Esophagus muscularis mucosa (tissue), 4 donors: ENCODE data around the gene UCP3. TPM values are rescaled to one million over a fixed set of nuclear protein-coding genes. Genes with fewer than 3 reads are reported as not detected.

Experiments
- DNase-seq: peaks from one replicate; pipeline ENCODE4 v3.0.0-alpha.2; 2017; ENCODE audit errors: extremely low spot score
- H3K27ac ChIP-seq, 4 donors: fragments of 200-600 bp; sonication (generic); replicated peaks in 1 of 4; 1 replicate in 3 of 4; 2 replicates in 1 of 4; pipeline ENCODE4 v1.5.1; 2016 to 2019; ENCODE audit warnings: mild to moderate bottlenecking in 1 of 4
- H3K27me3 ChIP-seq, 4 donors: fragments of 200-600 bp; sonication (generic); one replicate each; pipeline versions ENCODE4 v1.5.1 to v1.6.0; 2016 to 2019
- H3K36me3 ChIP-seq, 4 donors: fragments of 200-600 bp; sonication (generic); one replicate each; pipeline ENCODE4 v1.5.1; 2016 to 2019
- H3K4me1 ChIP-seq, 4 donors: fragments of 200-600 bp; sonication (generic); one replicate each; pipeline ENCODE4 v1.5.1; 2016 to 2019
- H3K4me3 ChIP-seq, 4 donors: fragments of 200-600 bp; sonication (generic); 1 replicate in 2 of 4; 2 replicates in 2 of 4; pipeline ENCODE4 v1.5.1; 2016 to 2019; ENCODE audit warnings: mild to moderate bottlenecking in 4 of 4, moderate library complexity in 1 of 4
- H3K9me3 ChIP-seq, 4 donors: fragments of 200-600 bp; sonication (generic); 1 replicate in 3 of 4; 2 replicates in 1 of 4; pipeline ENCODE4 v1.5.1; 2016 to 2019
- EP300 ChIP-seq: sonication (generic); formaldehyde crosslinking; IDR thresholded peaks from one replicate; pipeline ENCODE4 v1.6.1; 2017; ENCODE audit warnings: antibody characterized with exemption
- POLR2A ChIP-seq: fragments of 450-650 bp; IDR thresholded peaks from one replicate; pipeline ENCODE4 v1.6.1; 2017; ENCODE audit warnings: antibody characterized with exemption, moderate library complexity, mild to moderate bottlenecking, low read depth
- POLR2AphosphoS5 ChIP-seq, 2 donors: sonication (generic); formaldehyde crosslinking; IDR thresholded peaks; one replicate each; pipeline ENCODE4 v1.6.1; 2017; ENCODE audit warnings: antibody characterized with exemption in 2 of 2
- WGBS: methylation state at CpG from one replicate; pipeline ENCODE4 v1.1.5; 2018; 5-methylcytosine and 5-hydroxymethylcytosine counted together
- intact Hi-C: fragments of 100-400 bp; cut with DNase I; formaldehyde crosslinking; loops from one replicate; pipeline ENCODE4 v1.15.1; 2023
- total RNA-seq, 4 donors: library from RNA; depleted of rRNA; stranded (reverse); fragments of >200 nt; gene quantifications; one replicate each; pipeline versions ENCODE4 v1.1.0 to v1.2.1, GENCODE V29; 2016
- TF ChIP-seq, protein P1 (sequence below), 3 experiments: fragments of 200-600 bp in 2 of 3; fragments of 450-650 bp in 1 of 3; sonication (generic) in 2 of 3; IDR thresholded peaks; one replicate each; pipeline ENCODE4 v1.5.1; 2017 to 2019; ENCODE audit warnings: antibody characterized with exemption in 3 of 3, mild to moderate bottlenecking in 2 of 3, moderate library complexity in 1 of 3

The UCP3 gene
- total RNA-seq, 4 donors from 2014 or later = 0.78 to 5.6 (median 1.3) TPM

DNA sequence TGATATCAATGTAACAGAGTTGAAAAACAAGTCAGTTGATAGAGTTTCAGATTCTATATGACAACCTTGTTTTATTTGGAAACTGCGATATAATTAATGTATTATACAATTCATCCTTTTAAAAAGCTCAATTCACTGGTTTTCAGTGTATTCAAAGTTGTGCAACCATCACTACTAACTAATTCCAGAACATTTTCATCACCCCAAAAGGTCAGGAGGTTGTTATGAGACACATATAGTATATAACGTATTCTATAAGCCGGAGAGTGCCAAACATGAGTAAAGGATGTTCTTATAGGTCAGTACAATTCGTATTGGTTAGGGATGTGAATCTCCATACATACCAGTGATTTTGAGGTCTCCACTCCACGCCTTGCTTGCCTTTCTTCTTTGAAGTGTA, 40.1 kb upstream of the UCP3 start:
- no peak overlapping the region for H3K27ac ChIP-seq
- TF ChIP-seq POLR2AphosphoS5 (IDR thresholded peaks at IDR 0.05) = no peak
- TF ChIP-seq, protein P1, sequence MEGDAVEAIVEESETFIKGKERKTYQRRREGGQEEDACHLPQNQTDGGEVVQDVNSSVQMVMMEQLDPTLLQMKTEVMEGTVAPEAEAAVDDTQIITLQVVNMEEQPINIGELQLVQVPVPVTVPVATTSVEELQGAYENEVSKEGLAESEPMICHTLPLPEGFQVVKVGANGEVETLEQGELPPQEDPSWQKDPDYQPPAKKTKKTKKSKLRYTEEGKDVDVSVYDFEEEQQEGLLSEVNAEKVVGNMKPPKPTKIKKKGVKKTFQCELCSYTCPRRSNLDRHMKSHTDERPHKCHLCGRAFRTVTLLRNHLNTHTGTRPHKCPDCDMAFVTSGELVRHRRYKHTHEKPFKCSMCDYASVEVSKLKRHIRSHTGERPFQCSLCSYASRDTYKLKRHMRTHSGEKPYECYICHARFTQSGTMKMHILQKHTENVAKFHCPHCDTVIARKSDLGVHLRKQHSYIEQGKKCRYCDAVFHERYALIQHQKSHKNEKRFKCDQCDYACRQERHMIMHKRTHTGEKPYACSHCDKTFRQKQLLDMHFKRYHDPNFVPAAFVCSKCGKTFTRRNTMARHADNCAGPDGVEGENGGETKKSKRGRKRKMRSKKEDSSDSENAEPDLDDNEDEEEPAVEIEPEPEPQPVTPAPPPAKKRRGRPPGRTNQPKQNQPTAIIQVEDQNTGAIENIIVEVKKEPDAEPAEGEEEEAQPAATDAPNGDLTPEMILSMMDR (IDR thresholded peaks at IDR 0.05) = no peak
- no peak for TF ChIP-seq POLR2A
- TF ChIP-seq EP300 = no peak
- H3K9me3 ChIP-seq = no peaks in the 10 kb centered on the region
- no peaks in the 10 kb centered on the region for H3K4me1 ChIP-seq
- peaks cover 8 to 62% (median 50%) of the 10 kb centered on the region in 4 donors for H3K36me3 ChIP-seq
- no peaks in the 10 kb centered on the region for H3K27me3 ChIP-seq
- intact Hi-C loops = no loop called here
- no peak overlapping the region for H3K4me3 ChIP-seq
- WGBS = 96% methylated on average over 5 of the region's 5 CpGs
- no peak for DNase-seq

DNA sequence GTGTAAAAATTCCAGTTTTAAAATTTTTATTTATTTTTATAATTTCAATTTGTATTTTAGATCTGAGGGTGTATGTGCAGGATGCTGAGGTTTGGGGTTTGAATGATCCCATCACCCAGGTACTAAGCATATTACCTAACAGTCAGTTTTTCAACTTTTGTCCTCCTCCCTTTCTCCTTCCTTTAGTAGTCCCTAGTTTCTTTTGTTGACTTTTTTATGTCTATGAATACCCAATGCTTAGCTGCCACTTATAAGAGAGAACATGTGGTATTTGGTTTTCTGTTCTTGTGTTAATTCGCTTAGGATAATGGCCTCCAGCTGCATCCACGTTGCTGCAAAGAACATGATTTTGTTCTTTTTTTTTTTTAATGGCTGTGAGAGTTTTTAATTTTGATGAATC, 35.7 kb upstream of the UCP3 start:
- DNase-seq = no peak
- WGBS = 88% methylated on average over 2 of the region's 2 CpGs
- H3K27me3 ChIP-seq = no peaks in the 10 kb centered on the region
- intact Hi-C loops = no loop called here
- no peaks in the 10 kb centered on the region for H3K4me1 ChIP-seq
- H3K4me3 ChIP-seq = no peak overlapping the region
- H3K9me3 ChIP-seq = no peaks in the 10 kb centered on the region
- H3K36me3 ChIP-seq = peaks cover 23 to 79% (median 58%) of the 10 kb centered on the region in 4 donors
- no peak for TF ChIP-seq POLR2A
- TF ChIP-seq POLR2AphosphoS5 (IDR thresholded peaks at IDR 0.05) = no peak
- TF ChIP-seq EP300 = no peak
- TF ChIP-seq, protein P1 (IDR thresholded peaks at IDR 0.05) = no peak
- H3K27ac ChIP-seq = no peak overlapping the region

DNA sequence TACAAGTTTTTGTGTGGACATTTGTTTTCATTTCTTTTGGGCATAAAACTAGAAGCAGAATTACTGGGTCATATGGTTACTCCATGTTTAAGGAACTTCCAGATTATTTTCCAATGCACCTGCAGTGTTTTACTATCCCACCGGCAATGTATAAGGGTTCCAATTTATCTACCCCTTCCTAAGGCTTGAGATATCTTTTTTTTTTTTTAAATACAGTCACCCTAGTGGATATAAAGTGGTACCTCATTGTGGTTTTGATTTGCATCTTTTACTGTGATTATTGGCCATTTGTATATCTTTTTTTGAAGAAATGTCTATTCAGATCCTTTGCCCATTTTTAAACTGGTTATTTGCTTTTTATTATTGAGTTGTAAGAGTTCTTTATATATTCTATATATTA, 34.6 kb upstream of the UCP3 start:
- Histone ChIP-seq H3K36me3 (peaks cover 28 to 82% (median 59%) of the 10 kb centered on the region in 4 donors), H3K9me3 (no peaks in the 10 kb centered on the region), H3K27me3 (no peaks in the 10 kb centered on the region), H3K27ac (no peak overlapping the region), H3K4me3 (no peak overlapping the region), H3K4me1 (no peaks in the 10 kb centered on the region)
- no peak for DNase-seq
- 93% methylated on average over 1 of the region's 1 CpG for WGBS
- intact Hi-C loops = no loop called here
- TF ChIP-seq, protein P1 (IDR thresholded peaks at IDR 0.05) = no peak
- TF ChIP-seq POLR2A (no peak), POLR2AphosphoS5 (IDR thresholded peaks at IDR 0.05) (no peak), EP300 (no peak)

DNA sequence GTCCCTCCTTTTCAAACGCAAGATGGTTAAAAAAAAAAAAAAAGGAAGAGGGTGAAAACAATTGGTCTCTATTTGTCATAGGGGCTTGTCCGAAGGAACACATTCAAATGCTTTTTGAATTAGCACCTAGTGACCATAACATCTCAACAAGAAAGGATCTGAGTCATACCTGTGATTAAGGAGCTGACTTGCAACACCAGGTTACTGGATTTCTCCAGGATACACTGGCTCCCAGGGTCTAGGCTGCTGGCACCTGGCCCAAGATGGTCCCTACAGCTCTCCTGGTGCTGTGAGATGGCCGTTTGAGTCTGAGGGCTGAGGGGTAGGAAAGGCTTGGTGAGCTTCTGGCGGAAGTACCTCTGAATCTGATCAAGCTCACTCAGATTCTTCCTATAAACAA, 28.4 kb upstream of the UCP3 start:
- no peak overlapping the region for H3K4me3 ChIP-seq
- WGBS = 89% methylated on average over 4 of the region's 4 CpGs
- no peaks in the 10 kb centered on the region for H3K4me1 ChIP-seq
- H3K9me3 ChIP-seq = no peaks in the 10 kb centered on the region
- TF ChIP-seq, protein P1 (IDR thresholded peaks at IDR 0.05) = no peak
- TF ChIP-seq POLR2A = no peak
- no peak for TF ChIP-seq EP300
- no peak for TF ChIP-seq POLR2AphosphoS5 (IDR thresholded peaks at IDR 0.05)
- intact Hi-C loops = no loop called here
- peaks cover 46 to 98% (median 85%) of the 10 kb centered on the region in 4 donors for H3K36me3 ChIP-seq
- no peaks in the 10 kb centered on the region for H3K27me3 ChIP-seq
- H3K27ac ChIP-seq = no peak overlapping the region
- DNase-seq = no peak

DNA sequence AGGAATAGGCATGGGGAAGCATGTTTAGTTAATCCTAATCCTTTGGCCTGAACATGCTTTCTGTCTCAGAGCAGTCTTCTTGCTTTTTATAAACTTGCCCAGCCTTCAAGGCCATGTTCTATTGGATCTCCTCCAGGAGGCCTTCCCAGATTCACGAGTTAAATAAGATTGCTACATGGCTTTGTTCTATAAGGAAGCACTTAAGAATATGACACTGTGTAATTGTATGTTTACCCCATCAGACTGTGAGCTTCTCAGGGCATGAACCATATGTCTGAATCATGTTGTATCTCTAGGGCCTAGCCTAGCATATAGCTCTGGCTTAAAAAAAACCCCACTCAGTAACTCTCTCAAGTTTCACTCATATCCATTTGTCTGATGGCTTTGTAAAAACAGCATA, 26.4 kb upstream of the UCP3 start:
- peaks cover 41 to 98% (median 78%) of the 10 kb centered on the region in 4 donors for H3K36me3 ChIP-seq
- TF ChIP-seq EP300 (no peak), POLR2A (no peak), POLR2AphosphoS5 (IDR thresholded peaks at IDR 0.05) (no peak)
- TF ChIP-seq, protein P1 (IDR thresholded peaks at IDR 0.05) = no peak
- WGBS = 76% methylated on average over 1 of the region's 1 CpG

More for the DNA sequence above, 26.4 kb upstream of the UCP3 start:
- DNase-seq = no peak
- intact Hi-C loops = no loop called here
- Histone ChIP-seq H3K27me3 (no peaks in the 10 kb centered on the region), H3K27ac (no peak overlapping the region), H3K4me1 (no peaks in the 10 kb centered on the region), H3K4me3 (no peak overlapping the region), H3K9me3 (no peaks in the 10 kb centered on the region)
